GM23338 (cell line): Measurements from ENCODE around the gene JPH4. TPM values are rescaled to one million over a fixed set of nuclear protein-coding genes. Genes with fewer than 3 reads are reported as not detected.
A peak's percentile ranks its signal among the peaks of the same experiment; 100 is the strongest.

Experiments used
- ATAC-seq: fragments of 200-7000 bp; cut with Tn5 transposase; 3 replicates; pipeline ENCODE4 v1.9.1; 2020
- DNase-seq: peaks from one replicate; pipeline ENCODE4 v3.0.0-alpha.2; 2015; ENCODE audit warnings: low spot score
- H2AFZ ChIP-seq: fragments of 200-600 bp; sonication (generic); 2 replicates; pipeline ENCODE4 v1.8.0; 2016; ENCODE audit warnings: antibody characterized with exemption, mild to moderate bottlenecking, moderate library complexity
- H3F3A ChIP-seq: fragments of 200-600 bp; sonication (generic); replicated peaks from 2 replicates; pipeline ENCODE4 v1.8.0; 2017; ENCODE audit warnings: antibody characterized with exemption, mixed run types, low read depth
- H3K27ac ChIP-seq: fragments of 200-600 bp; sonication (generic); 2 replicates; pipeline ENCODE4 v1.6.1; 2016; ENCODE audit warnings: low read depth
- H3K27me3 ChIP-seq: fragments of 200-600 bp; sonication (generic); 2 replicates; pipeline ENCODE4 v1.8.0; 2016; ENCODE audit warnings: mild to moderate bottlenecking, mixed run types, moderate library complexity; ENCODE audit not compliant: insufficient read depth
- H3K36me3 ChIP-seq: fragments of 200-600 bp; sonication (generic); 2 replicates; pipeline ENCODE4 v1.8.0; 2016; ENCODE audit warnings: mild to moderate bottlenecking; ENCODE audit not compliant: insufficient read depth
- H3K4me1 ChIP-seq: fragments of 200-600 bp; sonication (generic); 2 replicates; pipeline ENCODE4 v1.8.0; 2016; ENCODE audit warnings: mild to moderate bottlenecking, moderate library complexity; ENCODE audit not compliant: insufficient read depth
- H3K4me2 ChIP-seq: fragments of 200-600 bp; sonication (generic); 2 replicates; pipeline ENCODE4 v1.7.1; 2017; ENCODE audit warnings: mixed run types
- H3K4me3 ChIP-seq: fragments of 200-600 bp; sonication (generic); 2 replicates; pipeline ENCODE4 v1.6.1; 2016; ENCODE audit warnings: mixed run types
- H3K79me2 ChIP-seq: fragments of 200-600 bp; sonication (generic); replicated peaks from 2 replicates; pipeline ENCODE4 v1.8.0; 2017; ENCODE audit warnings: mild to moderate bottlenecking; ENCODE audit not compliant: insufficient read depth
- H3K9me2 ChIP-seq: fragments of 200-600 bp; sonication (generic); 2 replicates; pipeline ENCODE4 v1.8.0; 2017; ENCODE audit not compliant: insufficient read depth
- H4K20me1 ChIP-seq: fragments of 200-600 bp; sonication (generic); replicated peaks from 2 replicates; pipeline ENCODE4 v1.8.0; 2017; ENCODE audit warnings: mild to moderate bottlenecking; ENCODE audit not compliant: insufficient read depth
- H3K27ac Mint-ChIP-seq: 2 replicates; pipeline ENCODE4 v1.8.0; 2020; ENCODE audit warnings: inconsistent platforms, mild to moderate bottlenecking, moderate library complexity, mixed read lengths
- H3K27me3 Mint-ChIP-seq: 3 replicates; pipeline ENCODE4 v1.8.0; 2022; ENCODE audit warnings: low read depth, mild to moderate bottlenecking, moderate library complexity, mixed read lengths, inconsistent platforms; ENCODE audit not compliant: insufficient read depth, poor library complexity
- H3K36me3 Mint-ChIP-seq: 3 replicates; pipeline ENCODE4 v1.8.0; 2021; ENCODE audit warnings: low read depth, mild to moderate bottlenecking, inconsistent platforms, moderate library complexity, mixed read lengths
- H3K4me1 Mint-ChIP-seq: 3 replicates; pipeline ENCODE4 v1.8.0; 2020; ENCODE audit warnings: mild to moderate bottlenecking, inconsistent platforms, mixed read lengths
- H3K4me3 Mint-ChIP-seq: 3 replicates; pipeline ENCODE4 v1.8.0; 2021; ENCODE audit warnings: moderate library complexity, mild to moderate bottlenecking, inconsistent platforms, mixed read lengths
- H3K9me3 Mint-ChIP-seq: 3 replicates; pipeline ENCODE4 v1.8.0; 2020; ENCODE audit warnings: moderate library complexity, mild to moderate bottlenecking, inconsistent platforms, mixed read lengths
- CREB1 ChIP-seq: fragments of 250-450 bp; sonication (Bioruptor Pico); IDR thresholded peaks from 2 replicates; pipeline ENCODE4 v1.5.0; 2020; ENCODE audit warnings: low read depth, mild to moderate bottlenecking, moderate library complexity
- CTCF ChIP-seq, 2 experiments: fragments of 200-600 bp in 1 of 2; sonication (generic) in 1 of 2; conservative IDR thresholded peaks; 2 replicates each; pipeline versions ENCODE4 v1.5.1 to v1.6.1; 2016 to 2017; ENCODE audit warnings: antibody characterized with exemption in 2 of 2, low read depth in 2 of 2, mild to moderate bottlenecking in 2 of 2, moderate library complexity in 1 of 2
- ETS1 ChIP-seq: IDR thresholded peaks from 2 replicates; pipeline ENCODE4 v1.6.1; 2016; ENCODE audit warnings: antibody characterized with exemption
- EZH2 ChIP-seq: fragments of 200-600 bp; sonication (generic); IDR thresholded peaks from one replicate; pipeline ENCODE4 v1.8.0; 2017; ENCODE audit warnings: antibody characterized with exemption, mild to moderate bottlenecking, low read depth; ENCODE audit not compliant: unreplicated experiment
- EZH2phosphoT487 ChIP-seq: fragments of 200-600 bp; sonication (generic); IDR thresholded peaks from one replicate; pipeline ENCODE4 v1.8.1; 2018; ENCODE audit warnings: antibody characterized with exemption; ENCODE audit not compliant: unreplicated experiment
- JUNB ChIP-seq: IDR thresholded peaks from one replicate; pipeline ENCODE4 v1.6.1; 2016; ENCODE audit warnings: antibody characterized with exemption; ENCODE audit not compliant: unreplicated experiment
- POLR2AphosphoS5 ChIP-seq: IDR thresholded peaks from 2 replicates; pipeline ENCODE4 v1.6.1; 2016; ENCODE audit warnings: antibody characterized with exemption, low read depth
- STAT1 ChIP-seq: IDR thresholded peaks from one replicate; pipeline ENCODE4 v1.6.1; 2016; ENCODE audit warnings: antibody characterized with exemption; ENCODE audit not compliant: unreplicated experiment
- ZNF114 ChIP-seq: fragments of 250-450 bp; sonication (Bioruptor Pico); IDR thresholded peaks from 2 replicates; pipeline ENCODE4 v1.5.0; 2020; ENCODE audit warnings: mild to moderate bottlenecking, moderate library complexity
- polyA plus RNA-seq: library from polyadenylated mRNA; unstranded; fragments of >200 nt; fragmentation: Nextera tagmentation; extraction: Ambion mirVana; gene quantifications from 2 replicates; pipeline ENCODE4 v1.2.1, GENCODE V29; 2016
- total RNA-seq: library from RNA; depleted of rRNA; stranded (reverse); fragments of >200 nt; shearing (Covaris generic); gene quantifications from 2 replicates; pipeline ENCODE4 v1.2.3, GENCODE V29; 2014
- TF ChIP-seq, protein P1 (sequence below): IDR thresholded peaks from one replicate; pipeline ENCODE4 v1.6.1; 2018; ENCODE audit warnings: antibody characterized with exemption; ENCODE audit not compliant: unreplicated experiment

The JPH4 gene
- total and polyA plus RNA-seq, 2 experiments from 2014 or later, result 11.0 to 29.9 TPM

DNA sequence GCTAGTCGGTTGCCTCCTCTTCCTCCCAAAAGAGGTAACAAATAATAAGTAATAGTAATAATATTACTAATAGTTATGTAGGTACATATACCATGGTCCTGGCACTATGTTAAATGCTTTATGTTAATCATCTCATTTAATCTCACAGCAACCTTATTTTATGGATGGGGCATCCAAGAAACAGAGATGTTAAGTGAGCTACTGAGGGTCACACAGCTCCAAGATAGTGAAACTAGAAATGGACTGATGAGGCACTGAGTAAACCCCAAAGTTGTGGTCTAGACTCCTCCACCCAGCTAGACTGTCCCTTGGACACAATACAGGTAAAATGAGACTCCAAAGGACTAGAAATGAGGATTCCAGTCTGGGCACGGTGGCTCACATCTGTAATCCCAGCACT is 42.1 kb downstream of the JPH4 start (continued):
- TF ChIP-seq ETS1, result no peak
- no peak for TF ChIP-seq EZH2
- no peak for TF ChIP-seq CREB1 (CRISPR knock-in tag)
- TF ChIP-seq CTCF (conservative IDR thresholded peaks at IDR 0.05; ENCODE audit: low read depth in 2 of 2), result no peak
- no peak for TF ChIP-seq JUNB
- no peak for TF ChIP-seq POLR2AphosphoS5
- TF ChIP-seq, protein P1, sequence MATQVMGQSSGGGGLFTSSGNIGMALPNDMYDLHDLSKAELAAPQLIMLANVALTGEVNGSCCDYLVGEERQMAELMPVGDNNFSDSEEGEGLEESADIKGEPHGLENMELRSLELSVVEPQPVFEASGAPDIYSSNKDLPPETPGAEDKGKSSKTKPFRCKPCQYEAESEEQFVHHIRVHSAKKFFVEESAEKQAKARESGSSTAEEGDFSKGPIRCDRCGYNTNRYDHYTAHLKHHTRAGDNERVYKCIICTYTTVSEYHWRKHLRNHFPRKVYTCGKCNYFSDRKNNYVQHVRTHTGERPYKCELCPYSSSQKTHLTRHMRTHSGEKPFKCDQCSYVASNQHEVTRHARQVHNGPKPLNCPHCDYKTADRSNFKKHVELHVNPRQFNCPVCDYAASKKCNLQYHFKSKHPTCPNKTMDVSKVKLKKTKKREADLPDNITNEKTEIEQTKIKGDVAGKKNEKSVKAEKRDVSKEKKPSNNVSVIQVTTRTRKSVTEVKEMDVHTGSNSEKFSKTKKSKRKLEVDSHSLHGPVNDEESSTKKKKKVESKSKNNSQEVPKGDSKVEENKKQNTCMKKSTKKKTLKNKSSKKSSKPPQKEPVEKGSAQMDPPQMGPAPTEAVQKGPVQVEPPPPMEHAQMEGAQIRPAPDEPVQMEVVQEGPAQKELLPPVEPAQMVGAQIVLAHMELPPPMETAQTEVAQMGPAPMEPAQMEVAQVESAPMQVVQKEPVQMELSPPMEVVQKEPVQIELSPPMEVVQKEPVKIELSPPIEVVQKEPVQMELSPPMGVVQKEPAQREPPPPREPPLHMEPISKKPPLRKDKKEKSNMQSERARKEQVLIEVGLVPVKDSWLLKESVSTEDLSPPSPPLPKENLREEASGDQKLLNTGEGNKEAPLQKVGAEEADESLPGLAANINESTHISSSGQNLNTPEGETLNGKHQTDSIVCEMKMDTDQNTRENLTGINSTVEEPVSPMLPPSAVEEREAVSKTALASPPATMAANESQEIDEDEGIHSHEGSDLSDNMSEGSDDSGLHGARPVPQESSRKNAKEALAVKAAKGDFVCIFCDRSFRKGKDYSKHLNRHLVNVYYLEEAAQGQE, result no peak

GRCh38 chr14:23535943-23536342 is 42.6 kb downstream of the JPH4 start:
- H3K9me3 Mint-ChIP-seq, result no peaks in the 10 kb centered on the region
- Histone ChIP-seq H3K4me3 (no peak overlapping the region), H3F3A (peaks cover 11% of the 10 kb centered on the region), H3K4me2 (peak overlapping the region; percentile 35; the same call in 1 of the 2 replicates), H3K27ac (peak overlapping the region; percentile 82; the same call in 1 of the 2 replicates), H3K9me2 (no peaks in the 10 kb centered on the region), H2AFZ (no peak overlapping the region), H3K79me2 (peaks cover 10% of the 10 kb centered on the region), H3K36me3 (peaks cover 8% of the 10 kb centered on the region; the same call in 1 of the 2 replicates), H3K4me1 (peaks cover 29% of the 10 kb centered on the region), H4K20me1 (no peaks in the 10 kb centered on the region), H3K27me3 (no peaks in the 10 kb centered on the region)
- DNase-seq, result no peak
- ATAC-seq, result no peak
- no peak for TF ChIP-seq EZH2phosphoT487
- TF ChIP-seq ETS1, result no peak
- TF ChIP-seq, protein P1, result no peak
- no peak for TF ChIP-seq EZH2
- no peak for TF ChIP-seq ZNF114 (CRISPR knock-in tag)
- no peak for TF ChIP-seq CTCF (conservative IDR thresholded peaks at IDR 0.05; ENCODE audit: low read depth in 2 of 2)
- TF ChIP-seq POLR2AphosphoS5, result no peak
- no peak for TF ChIP-seq STAT1
- H3K27me3 Mint-ChIP-seq, result peaks cover 26% of the 10 kb centered on the region
- H3K36me3 Mint-ChIP-seq, result peaks cover 49% of the 10 kb centered on the region
- peak overlapping the region; percentile 68 for H3K27ac Mint-ChIP-seq
- H3K4me1 Mint-ChIP-seq, result peaks cover 54% of the 10 kb centered on the region
- peak overlapping the region; percentile 4; the same call in 1 of the 3 replicates for H3K4me3 Mint-ChIP-seq
